ENCODE data around the gene MXRA8.
A peak's percentile ranks its signal among the peaks of the same experiment; 100 is the strongest.

Gene MXRA8

DNA sequence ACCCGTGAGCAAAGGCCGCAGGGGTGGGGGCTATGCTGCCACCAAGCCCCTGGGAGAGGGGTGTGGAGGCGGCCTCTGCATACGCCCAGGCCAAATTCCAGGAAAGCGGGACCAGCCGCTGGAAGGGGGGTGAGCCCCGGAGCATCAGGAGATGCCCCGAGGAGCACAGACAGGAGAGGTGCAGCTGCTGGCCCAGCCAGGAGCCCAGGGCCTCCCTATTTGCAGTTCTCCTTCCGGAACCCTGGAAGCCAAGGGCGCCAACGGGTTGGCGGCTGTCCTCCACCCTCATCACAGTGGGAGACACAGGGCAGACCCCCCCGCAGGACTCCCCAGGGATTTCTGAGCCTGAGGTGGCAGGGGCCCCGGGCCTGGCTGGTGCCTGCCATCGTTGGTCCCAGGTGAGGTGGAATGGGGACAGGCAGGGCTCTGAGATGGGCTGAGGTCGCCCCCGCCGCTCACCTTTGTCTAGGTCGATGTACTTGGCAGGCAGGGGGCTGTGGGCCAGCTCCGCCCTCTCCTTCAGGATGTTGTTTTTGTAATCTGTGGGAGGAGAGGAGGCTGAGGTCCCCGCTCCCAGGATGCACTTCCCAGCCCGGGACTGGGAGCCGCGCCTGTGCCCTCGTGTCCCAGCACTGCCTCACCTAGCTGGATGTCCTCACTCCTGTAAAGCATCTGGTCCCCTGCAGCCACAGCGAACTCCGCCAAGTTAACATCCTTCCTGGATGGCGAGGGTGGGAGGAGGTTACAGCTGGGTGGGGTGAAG lies 4.8 kb downstream of the MXRA8 start:
- Histone ChIP-seq H3K4me1 (ENCODE audit: insufficient read depth, low read length) (peaks cover 7% of the 10 kb centered on the region; the same call in 1 of the 2 replicates), H3K9me3 (ENCODE audit: insufficient read depth, low read depth, low read length) (no peaks in the 10 kb centered on the region), H3K27me3 (ENCODE audit: insufficient read depth, low read length) (peaks cover 22% of the 10 kb centered on the region), H3K27ac (ENCODE audit: low read length) (no peak overlapping the region), H3K4me3 (ENCODE audit: low read length) (peak overlapping the region; percentile 59; the same call in 1 of the 2 replicates), H3K36me3 (ENCODE audit: insufficient read depth, low read depth, low read length) (no peaks in the 10 kb centered on the region), H3K9ac (ENCODE audit: low read depth, low read length) (peak overlapping the region; percentile 63; the same call in 1 of the 2 replicates)

DNA sequence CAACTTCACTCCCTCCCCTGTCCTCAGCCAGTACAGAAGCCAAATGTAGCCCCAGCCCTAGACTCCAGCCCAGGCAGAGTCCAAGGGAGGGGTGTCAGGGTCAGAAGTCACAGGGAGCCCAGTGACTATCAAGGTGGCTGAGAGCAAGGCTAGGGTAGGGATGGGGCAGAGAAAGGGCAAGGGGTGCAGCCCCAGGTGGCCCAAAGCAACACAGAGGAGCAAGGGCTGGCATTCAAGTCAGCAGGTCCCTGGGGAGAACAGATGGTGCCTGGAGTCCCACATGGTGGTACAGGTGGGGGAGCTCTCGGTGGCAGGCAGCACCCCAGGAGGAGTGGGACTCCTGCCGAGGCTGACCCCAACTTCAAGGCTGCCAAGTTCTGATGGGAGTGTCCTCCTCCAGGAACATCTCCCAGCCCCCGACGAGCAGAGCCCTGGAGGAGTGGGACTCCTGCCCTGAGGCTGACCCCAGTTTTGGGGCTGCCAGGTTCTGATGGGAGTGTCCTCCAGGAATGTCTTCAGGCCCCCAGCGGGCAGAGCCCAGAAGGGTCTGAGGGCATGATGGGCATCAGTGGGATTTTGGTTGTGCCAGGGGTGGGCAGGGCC lies 5.5 kb downstream of the MXRA8 start:
- no peak overlapping the region for H3K27ac ChIP-seq (ENCODE audit: low read length)
- H3K36me3 ChIP-seq (ENCODE audit: insufficient read depth, low read depth, low read length): no peaks in the 10 kb centered on the region
- peaks cover 5% of the 10 kb centered on the region; the same call in 1 of the 2 replicates for H3K4me1 ChIP-seq (ENCODE audit: insufficient read depth, low read length)
- H3K4me3 ChIP-seq (ENCODE audit: low read length): no peak overlapping the region
- H3K9me3 ChIP-seq (ENCODE audit: insufficient read depth, low read depth, low read length): no peaks in the 10 kb centered on the region
- peaks cover 22% of the 10 kb centered on the region for H3K27me3 ChIP-seq (ENCODE audit: insufficient read depth, low read length)
- peak overlapping the region; percentile 63; the same call in 1 of the 2 replicates for H3K9ac ChIP-seq (ENCODE audit: low read depth, low read length)

DNA sequence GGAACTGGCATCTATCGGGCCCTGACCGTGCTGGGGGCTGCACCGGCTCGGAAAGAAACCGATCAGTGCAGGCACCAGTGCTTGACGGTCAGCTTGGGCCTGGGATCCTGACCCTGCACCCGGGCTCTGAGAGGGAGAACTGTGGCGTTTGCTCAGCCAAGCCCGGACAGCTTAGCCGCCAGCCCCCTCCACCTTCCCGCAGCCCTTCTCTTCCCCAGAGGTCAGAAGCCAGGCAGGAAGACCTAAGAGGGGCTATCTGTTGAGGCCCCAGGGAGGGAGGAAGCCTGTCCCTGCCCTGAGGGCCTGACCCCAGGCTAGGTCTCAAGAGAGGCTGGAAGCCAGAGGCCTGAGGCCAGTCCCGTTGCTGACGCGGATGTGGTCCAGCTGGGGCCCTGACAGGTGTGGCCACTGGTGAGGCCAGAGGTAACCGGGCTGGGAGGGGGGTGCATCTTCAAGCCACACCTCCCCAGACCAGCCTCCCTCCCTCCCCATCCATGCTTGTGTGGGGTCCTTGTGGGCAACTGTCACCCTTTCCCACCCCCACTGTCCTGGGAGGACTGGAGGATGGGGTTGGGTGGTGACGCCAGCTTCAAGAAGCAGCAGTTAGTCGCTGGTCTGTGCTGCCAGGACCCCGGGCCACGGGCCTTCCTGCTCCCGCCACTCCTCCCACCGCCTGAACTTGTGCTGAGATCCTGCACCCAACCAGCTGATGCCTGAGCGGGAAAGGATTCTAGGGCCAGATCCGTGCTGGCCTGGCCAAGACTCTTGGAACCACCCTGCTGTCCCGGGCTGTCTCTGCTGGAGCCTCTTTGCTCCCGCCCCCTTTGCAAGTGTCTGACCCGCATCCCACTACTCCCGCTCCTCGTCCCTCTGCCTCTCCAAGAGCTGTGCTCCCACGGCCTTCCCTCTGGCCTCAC lies 6.6 kb downstream of the MXRA8 start:
- Histone ChIP-seq H3K4me3 (ENCODE audit: low read length) (peak overlapping the region; percentile 47; the same call in 1 of the 2 replicates), H3K36me3 (ENCODE audit: insufficient read depth, low read depth, low read length) (no peaks in the 10 kb centered on the region), H3K27ac (ENCODE audit: low read length) (no peak overlapping the region), H3K9me3 (ENCODE audit: insufficient read depth, low read depth, low read length) (no peaks in the 10 kb centered on the region), H3K27me3 (ENCODE audit: insufficient read depth, low read length) (peaks cover 22% of the 10 kb centered on the region), H3K9ac (ENCODE audit: low read depth, low read length) (peak overlapping the region; percentile 48; the same call in 1 of the 2 replicates), H3K4me1 (ENCODE audit: insufficient read depth, low read length) (peaks cover 2% of the 10 kb centered on the region; the same call in 1 of the 2 replicates)

DNA sequence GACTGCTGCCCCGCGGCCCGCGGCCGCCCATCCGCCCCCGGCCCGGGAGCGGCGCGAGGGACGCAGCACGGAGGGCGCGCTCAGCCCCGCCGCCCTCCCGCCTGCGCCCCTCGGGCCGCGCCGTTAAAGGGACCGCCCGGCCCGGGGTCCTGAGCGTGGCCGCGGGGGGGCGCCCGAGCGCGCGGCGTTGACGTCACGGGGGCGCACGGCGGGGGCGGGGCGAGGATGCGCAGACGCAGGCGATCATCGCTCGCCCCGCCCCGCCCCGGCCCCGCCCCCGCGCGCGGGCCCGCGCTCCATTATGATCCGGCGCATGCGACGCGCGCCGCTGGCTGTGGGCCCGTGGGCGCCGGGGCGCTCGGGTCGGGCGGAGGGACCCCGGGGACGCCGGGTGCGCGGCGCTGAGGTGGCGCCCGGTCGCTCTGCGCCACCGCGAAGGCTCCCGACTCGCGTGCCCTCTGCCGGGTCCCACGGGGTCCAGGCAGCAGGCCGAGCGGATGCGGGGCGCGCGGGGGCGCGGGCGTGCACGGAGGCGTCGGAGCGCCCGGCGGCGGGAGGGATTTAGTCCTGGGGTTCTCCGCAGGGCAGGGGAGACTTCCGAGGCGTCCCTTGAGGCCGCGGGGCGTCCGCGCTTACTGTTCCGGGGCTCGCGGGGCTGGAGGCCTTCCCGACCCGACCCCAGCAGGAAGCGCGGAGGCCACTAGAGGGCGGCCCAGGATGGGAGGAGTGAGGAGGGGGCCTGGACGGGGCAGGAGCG lies 8.9 kb downstream of the MXRA8 start, which contains the start of gene DVL1:
Gene DVL1 (minus strand): TSS at position 163 of the 757 bp plus-strand sequence. CDS start 353 bp downstream, outside the sequence.
- peak within 1 kb of the TSS; percentile 79 for H3K9ac ChIP-seq (ENCODE audit: low read depth, low read length)
- H3K27ac ChIP-seq (ENCODE audit: low read length): no peak within 1 kb of the TSS
- H3K9me3 ChIP-seq (ENCODE audit: insufficient read depth, low read depth, low read length): no peaks in the 10 kb centered on the region
- no peaks in the 10 kb centered on the region for H3K36me3 ChIP-seq (ENCODE audit: insufficient read depth, low read depth, low read length)
- peaks cover 16% of the 10 kb centered on the region for H3K27me3 ChIP-seq (ENCODE audit: insufficient read depth, low read length)
- H3K4me1 ChIP-seq (ENCODE audit: insufficient read depth, low read length): peaks cover 2% of the 10 kb centered on the region; the same call in 1 of the 2 replicates
- peak within 1 kb of the TSS; percentile 70 for H3K4me3 ChIP-seq (ENCODE audit: low read length)

DNA sequence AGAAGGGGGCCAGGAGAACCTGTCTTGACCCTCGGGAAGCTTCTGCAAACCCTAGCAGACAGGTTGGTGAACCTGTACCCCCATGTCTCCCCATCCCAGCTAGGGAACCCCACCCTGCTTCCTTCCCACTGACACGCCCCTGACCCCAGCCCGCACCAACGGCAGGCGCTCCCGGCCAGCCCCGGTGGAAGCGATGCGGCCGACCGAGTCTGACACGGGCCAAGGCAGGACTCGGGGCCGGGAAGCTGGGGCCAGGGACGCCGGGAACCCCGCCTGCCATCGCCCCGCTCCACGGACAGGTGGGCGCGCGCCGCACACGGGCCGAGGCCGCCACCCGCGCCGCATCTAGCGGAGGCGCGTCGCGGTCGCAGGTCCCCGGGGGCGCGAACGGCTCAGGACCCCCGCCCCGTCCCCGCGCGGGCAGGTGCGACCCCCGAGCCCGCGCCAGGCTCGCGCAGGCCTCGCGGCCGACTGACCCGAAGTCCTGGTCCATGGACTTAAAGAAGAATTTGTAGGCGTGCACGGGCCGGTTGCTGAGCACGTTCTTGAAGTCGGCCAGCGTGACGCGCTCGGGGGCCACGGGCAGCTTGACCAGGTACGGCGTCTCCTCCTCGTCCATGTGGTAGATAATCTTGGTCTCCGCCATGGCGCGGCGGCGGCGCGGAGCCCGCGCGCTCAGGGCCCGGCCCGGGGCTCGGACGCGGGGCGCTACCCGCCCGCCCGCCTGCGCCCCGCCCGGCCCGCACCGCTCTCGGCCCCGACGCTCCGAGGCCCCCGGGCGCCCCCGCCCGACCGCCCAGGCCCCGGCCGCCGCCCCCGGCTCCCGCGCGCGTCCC lies 9.7 kb downstream of the MXRA8 start:
- no peaks in the 10 kb centered on the region for H3K36me3 ChIP-seq (ENCODE audit: insufficient read depth, low read depth, low read length)
- H3K9me3 ChIP-seq (ENCODE audit: insufficient read depth, low read depth, low read length): no peaks in the 10 kb centered on the region
- no peak overlapping the region for H3K27ac ChIP-seq (ENCODE audit: low read length)
- H3K4me1 ChIP-seq (ENCODE audit: insufficient read depth, low read length): peaks cover 2% of the 10 kb centered on the region; the same call in 1 of the 2 replicates
- peaks cover 8% of the 10 kb centered on the region for H3K27me3 ChIP-seq (ENCODE audit: insufficient read depth, low read length)
- peak overlapping the region; percentile 61 for H3K9ac ChIP-seq (ENCODE audit: low read depth, low read length)
- H3K4me3 ChIP-seq (ENCODE audit: low read length): peak overlapping the region; percentile 69

DNA sequence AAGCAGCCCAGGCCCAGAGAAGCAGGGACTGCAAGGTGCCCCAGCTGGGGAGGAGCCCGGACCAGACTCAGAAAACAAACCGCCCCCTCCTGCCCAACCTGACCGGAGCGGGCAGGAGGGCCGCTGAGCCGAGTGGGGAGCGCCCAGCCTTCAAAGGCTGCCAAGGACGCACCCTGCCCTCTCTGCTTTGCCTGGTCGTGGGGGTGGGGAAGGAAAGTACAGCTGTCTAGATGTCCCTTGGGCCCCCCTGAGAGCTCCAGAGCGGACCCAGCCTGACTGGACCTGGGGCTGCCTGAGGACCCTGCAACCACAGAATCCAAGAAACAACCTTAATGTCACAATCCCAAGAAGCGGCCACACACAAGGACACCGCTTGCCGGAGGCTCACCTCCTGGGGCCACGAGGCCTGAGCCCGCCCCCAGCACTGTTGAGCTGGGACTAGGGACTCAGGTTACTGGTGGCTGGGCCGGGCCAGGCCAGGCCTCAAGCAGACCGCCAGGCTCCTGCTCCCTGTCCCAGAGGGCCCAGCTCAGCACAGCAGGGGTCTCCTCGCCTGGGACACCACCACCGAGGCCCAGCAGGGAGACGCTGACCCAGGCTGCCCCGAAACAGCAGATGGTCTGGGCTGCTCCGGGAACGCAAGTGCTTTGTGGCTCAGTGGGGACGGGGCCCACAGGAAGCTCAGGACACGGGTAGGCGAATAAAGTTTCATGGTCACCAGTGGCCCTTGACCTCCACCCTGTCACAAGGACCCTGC lies 10.5 kb downstream of the MXRA8 start:
- Histone ChIP-seq H3K27ac (ENCODE audit: low read length) (no peak overlapping the region), H3K4me3 (ENCODE audit: low read length) (peak overlapping the region; percentile 69), H3K9ac (ENCODE audit: low read depth, low read length) (peak overlapping the region; percentile 61), H3K4me1 (ENCODE audit: insufficient read depth, low read length) (no peaks in the 10 kb centered on the region; the same call in 1 of the 2 replicates), H3K27me3 (ENCODE audit: insufficient read depth, low read length) (0 out of 2 replicates have a peak, but pooled peaks cover under 1% of the 10 kb centered on the region), H3K36me3 (ENCODE audit: insufficient read depth, low read depth, low read length) (no peaks in the 10 kb centered on the region), H3K9me3 (ENCODE audit: insufficient read depth, low read depth, low read length) (no peaks in the 10 kb centered on the region)

DNA sequence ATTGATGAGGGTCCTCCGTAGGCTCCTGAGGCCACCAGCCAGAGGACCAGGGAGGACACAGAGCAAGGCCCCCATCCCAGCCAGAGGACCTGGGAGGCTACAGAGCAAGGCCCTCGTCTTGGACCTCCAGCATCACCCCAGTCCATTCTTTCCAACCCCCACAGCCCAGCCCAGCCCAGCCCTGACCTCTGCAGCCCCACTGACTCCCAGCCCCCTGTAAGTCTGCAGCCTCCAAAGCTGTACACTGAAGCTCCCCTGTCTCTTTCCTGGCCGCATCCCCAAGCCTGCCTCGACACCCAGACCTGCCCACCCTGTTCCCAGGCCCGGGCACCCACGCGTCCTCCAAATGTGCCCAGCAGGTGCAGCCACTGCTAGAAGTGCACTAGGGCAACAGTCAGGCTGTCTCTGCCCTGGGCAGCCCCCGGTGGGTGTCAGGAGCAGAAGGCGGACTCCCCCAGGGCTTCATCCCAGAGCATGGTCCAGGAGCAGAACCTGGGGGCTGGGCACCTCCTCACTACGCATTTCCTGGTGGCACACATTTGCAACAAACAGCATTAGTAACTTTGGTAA lies 11.2 kb downstream of the MXRA8 start:
- Histone ChIP-seq H3K4me1 (ENCODE audit: insufficient read depth, low read length) (no peaks in the 10 kb centered on the region; the same call in 1 of the 2 replicates), H3K27me3 (ENCODE audit: insufficient read depth, low read length) (no peaks in the 10 kb centered on the region), H3K9me3 (ENCODE audit: insufficient read depth, low read depth, low read length) (no peaks in the 10 kb centered on the region), H3K9ac (ENCODE audit: low read depth, low read length) (no peak overlapping the region), H3K36me3 (ENCODE audit: insufficient read depth, low read depth, low read length) (no peaks in the 10 kb centered on the region), H3K27ac (ENCODE audit: low read length) (no peak overlapping the region), H3K4me3 (ENCODE audit: low read length) (peak overlapping the region; percentile 69; the same call in 1 of the 2 replicates)

DNA sequence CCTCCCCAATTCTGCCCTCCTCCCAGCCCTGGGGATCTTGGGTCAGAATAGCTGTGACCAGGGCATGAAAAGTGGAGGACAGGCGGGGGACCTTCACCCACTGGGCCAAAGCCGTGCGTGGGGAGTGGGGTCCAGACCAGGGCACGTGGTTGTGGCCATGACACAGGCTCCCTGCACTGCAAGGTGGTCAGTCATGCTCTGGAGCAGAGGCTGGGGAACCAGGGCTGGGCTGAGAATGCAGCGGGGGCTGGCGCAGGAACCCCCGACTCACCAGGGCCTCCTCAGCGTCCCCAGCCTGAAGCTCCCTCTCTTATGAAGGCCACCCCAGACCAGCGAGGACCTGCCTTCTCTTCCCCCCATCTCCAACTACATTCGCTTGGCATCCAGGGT lies 11.9 kb downstream of the MXRA8 start:
- Histone ChIP-seq H3K9ac (ENCODE audit: low read depth, low read length) (no peak overlapping the region), H3K4me3 (ENCODE audit: low read length) (no peak overlapping the region)

DNA sequence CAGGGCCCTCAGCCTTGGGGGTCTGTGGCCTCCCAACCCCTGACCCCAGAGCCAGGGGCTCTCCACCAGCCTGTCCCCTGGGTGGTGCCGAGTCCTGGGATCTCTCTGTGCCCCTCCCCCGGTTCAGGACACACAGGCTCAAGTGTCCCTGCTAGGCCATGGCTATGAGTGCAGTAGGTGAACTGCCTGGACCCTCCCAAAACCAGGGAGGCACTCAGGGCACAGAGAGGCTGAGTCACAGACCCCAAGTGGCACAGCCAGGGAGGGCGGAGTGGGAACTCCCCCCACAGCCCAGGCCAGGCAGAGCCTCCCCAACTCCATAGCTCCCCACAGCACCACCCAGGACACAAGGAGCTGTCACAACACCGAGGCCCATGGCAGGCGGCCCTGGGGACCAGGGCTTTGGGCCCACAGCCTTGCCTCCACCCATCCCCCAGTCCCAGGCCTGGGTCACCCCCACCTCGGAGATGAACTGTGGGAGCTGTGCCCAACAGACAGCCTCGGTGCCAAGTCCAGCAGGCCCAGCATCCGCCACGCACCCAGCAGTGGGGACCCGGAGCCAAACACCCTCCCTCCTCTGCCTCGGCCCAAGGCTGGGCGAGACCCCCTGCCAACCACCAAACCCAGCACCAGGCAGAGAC lies 12.4 kb downstream of the MXRA8 start:
- H3K27ac ChIP-seq (ENCODE audit: low read length): no peak overlapping the region
- no peaks in the 10 kb centered on the region for H3K27me3 ChIP-seq (ENCODE audit: insufficient read depth, low read length)
- no peak overlapping the region for H3K4me3 ChIP-seq (ENCODE audit: low read length)
- H3K9ac ChIP-seq (ENCODE audit: low read depth, low read length): no peak overlapping the region
- peaks cover 5% of the 10 kb centered on the region for H3K36me3 ChIP-seq (ENCODE audit: insufficient read depth, low read depth, low read length)
- no peaks in the 10 kb centered on the region; the same call in 1 of the 2 replicates for H3K4me1 ChIP-seq (ENCODE audit: insufficient read depth, low read length)
- no peaks in the 10 kb centered on the region for H3K9me3 ChIP-seq (ENCODE audit: insufficient read depth, low read depth, low read length)

More for the DNA sequence above, 11.9 kb downstream of the MXRA8 start:
- no peaks in the 10 kb centered on the region for H3K27me3 ChIP-seq (ENCODE audit: insufficient read depth, low read length)
- H3K27ac ChIP-seq (ENCODE audit: low read length): no peak overlapping the region
- peaks cover under 1% of the 10 kb centered on the region; the same call in 1 of the 2 replicates for H3K36me3 ChIP-seq (ENCODE audit: insufficient read depth, low read depth, low read length)
- H3K9me3 ChIP-seq (ENCODE audit: insufficient read depth, low read depth, low read length): no peaks in the 10 kb centered on the region
- no peaks in the 10 kb centered on the region; the same call in 1 of the 2 replicates for H3K4me1 ChIP-seq (ENCODE audit: insufficient read depth, low read length)

All from iPS-20b (cell line).